K562 (cell line): Measurements from ENCODE around the gene PAFAH1B1. TPM values are rescaled to one million over a fixed set of nuclear protein-coding genes. Genes with fewer than 3 reads are reported as not detected.
"Not testable (repeated sequence)": the region's sequence is repeated elsewhere in the genome, so short reads cannot be mapped to it uniquely, and the experiment has no call there.

Source experiments
- ATAC-seq: fragments of 200-7000 bp; cut with Tn5 transposase; 3 replicates; pipeline ENCODE4 v1.9.1; 2020; ENCODE audit warnings: moderate library complexity
- BruUV-seq: library from RNA; stranded (reverse); fragments of 400-500 nt; replicated peaks from 2 replicates; lab custom pipeline; 2021; lab: Mats Ljungman, UMichigan
- CTCF ChIA-PET: fragments of 300-600 bp; formaldehyde crosslinking; extraction: SDS; loops from one replicate; lab custom pipeline; 2021; ENCODE audit warnings: low intra/inter-chr PET ratio; lab: Yijun Ruan, JAX
- POLR2A ChIA-PET: fragments of 300-600, 350-650 bp; sonication (Branson Sonifier 250); formaldehyde crosslinking; extraction: SDS; loops from one replicate; lab custom pipeline; 2021; ENCODE audit warnings: antibody characterized with exemption, inconsistent platforms; lab: Yijun Ruan, JAX
- DNase-seq, 4 experiments: peaks; one replicate each; pipeline versions ENCODE4 v3.0.0 to v3.0.0-alpha.2; 2011 to 2018; ENCODE audit warnings: low spot score in 3 of 4, mixed read lengths in 3 of 4; ENCODE audit errors: extremely low read depth in 1 of 4
- FAIRE-seq: peaks from 2 replicates; lab custom pipeline; 2011; peaks lifted over from hg19 to GRCh38; lab: Jason Lieb, UNC
- H2AFZ ChIP-seq: 2 replicates; pipeline ENCODE4 v1.6.0; 2011; ENCODE audit warnings: low read depth, low read length, control low read depth, inconsistent platforms
- H3K27ac ChIP-seq: fragments of 200-600 bp; 3 replicates; pipeline ENCODE4 v1.8.0; 2011; ENCODE audit warnings: low read depth, mild to moderate bottlenecking, control low read depth, inconsistent platforms, low read length, moderate library complexity, mixed read lengths; ENCODE audit errors: extremely low read depth
- H3K27me3 ChIP-seq, 2 experiments: fragments of 300-600 bp in 1 of 2; 2 replicates in 1 of 2; 3 replicates in 1 of 2; pipeline versions ENCODE4 v1.6.0 to v1.8.0; 2011; ENCODE audit warnings: inconsistent platforms in 2 of 2, low read length in 2 of 2, mild to moderate bottlenecking in 1 of 2, mixed read lengths in 1 of 2, moderate library complexity in 1 of 2; ENCODE audit not compliant: control insufficient read depth in 2 of 2, insufficient read depth in 2 of 2
- H3K36me3 ChIP-seq: fragments of 300-600 bp; 3 replicates; pipeline ENCODE4 v1.8.0; 2011; ENCODE audit warnings: mild to moderate bottlenecking, low read length, inconsistent platforms; ENCODE audit not compliant: control insufficient read depth, insufficient read depth
- H3K4me1 ChIP-seq, 2 experiments: fragments of 200-600 bp in 1 of 2; replicated peaks in 1 of 2; 2 replicates in 1 of 2; 3 replicates in 1 of 2; pipeline versions ENCODE4 v1.5.1 to v1.8.0; 2011; ENCODE audit warnings: inconsistent platforms in 2 of 2, low read length in 2 of 2, mild to moderate bottlenecking in 1 of 2, mixed read lengths in 1 of 2, moderate library complexity in 1 of 2; ENCODE audit not compliant: control insufficient read depth in 2 of 2, insufficient read depth in 2 of 2
- H3K4me2 ChIP-seq: 2 replicates; pipeline ENCODE4 v1.6.1; 2011; ENCODE audit warnings: low read length, control low read depth, inconsistent platforms, mixed read lengths; ENCODE audit not compliant: insufficient read depth
- H3K4me3 ChIP-seq: fragments of 200-600 bp; sonication (generic), shearing (Covaris generic); 2 replicates; pipeline ENCODE4 v1.5.1; 2016; ENCODE audit warnings: control low read depth, inconsistent platforms
- H3K79me2 ChIP-seq: fragments of 200-600 bp; 3 replicates; pipeline ENCODE4 v1.8.0; 2011; ENCODE audit warnings: low read length, inconsistent platforms; ENCODE audit not compliant: control insufficient read depth, insufficient read depth
- H3K9ac ChIP-seq, 2 experiments: 2 replicates each; pipeline versions ENCODE4 v1.6.0 to v1.6.1; 2011; ENCODE audit warnings: low read depth in 2 of 2, low read length in 2 of 2, control low read depth in 1 of 2, inconsistent platforms in 1 of 2, mild to moderate bottlenecking in 1 of 2, mixed read lengths in 1 of 2; ENCODE audit not compliant: insufficient read depth in 1 of 2
- H3K9me1 ChIP-seq: one replicate; pipeline ENCODE4 v1.6.0; 2011; ENCODE audit warnings: inconsistent platforms, mild to moderate bottlenecking, low read length, moderate library complexity; ENCODE audit not compliant: control insufficient read depth, insufficient read depth
- H3K9me3 ChIP-seq: replicated peaks from 2 replicates; pipeline ENCODE4 v1.5.1; 2011; ENCODE audit warnings: low read depth, low read length, inconsistent platforms; ENCODE audit not compliant: control insufficient read depth, insufficient read depth
- H4K20me1 ChIP-seq: replicated peaks from 2 replicates; pipeline ENCODE4 v1.6.1; 2011; ENCODE audit warnings: low read length, inconsistent platforms, mixed read lengths; ENCODE audit not compliant: control insufficient read depth, insufficient read depth
- CBFA2T3 ChIP-seq: fragments of 450-650 bp; IDR thresholded peaks from 2 replicates; pipeline ENCODE4 v1.6.1; 2017
- ETS2 ChIP-seq: IDR thresholded peaks from 2 replicates; pipeline ENCODE4 v1.6.1; 2016; ENCODE audit warnings: borderline replicate concordance, missing genetic modification characterization, mild to moderate bottlenecking, moderate library complexity, missing compliant biosample characterization; ENCODE audit not compliant: poor library complexity, severe bottlenecking
- WGBS: fragments of 100-300 bp; shearing (Covaris generic); methylation state at CpG from one replicate; pipeline ENCODE4 v1.1.6; 2016; ENCODE audit warnings: low coverage, mixed read lengths; ENCODE audit not compliant: insufficient coverage; ENCODE audit errors: missing lambda C conversion rate; 5-methylcytosine and 5-hydroxymethylcytosine counted together
- in situ Hi-C: fragments of 300-500 bp; cut with MboI; formaldehyde crosslinking; loops from 4 replicates; pipeline ENCODE4 v1.15.0; 2018; ENCODE audit warnings: inconsistent platforms, mixed read lengths
- intact Hi-C: fragments of 100-400 bp; cut with micrococcal nuclease; formaldehyde crosslinking; loops from 2 replicates; pipeline ENCODE4 v1.14.2; 2022
- polyA plus RNA-seq, 8 experiments: library from polyadenylated mRNA; depleted of rRNA in 4 of 8; stranded (reverse) in 5 of 8; unstranded in 3 of 8; fragments of >200 nt; fragmentation: Nextera tagmentation in 2 of 8; fragmentation: Illumina TruSeq in 1 of 8; extraction: Ambion mirVana in 2 of 8; extraction: Trizol in 1 of 8; gene quantifications; 2 replicates each; pipeline versions ENCODE4 v1.2.1 to v1.2.3, GENCODE V29; 2011 to 2014; ENCODE audit warnings: inconsistent platforms in 1 of 8, missing spikeins in 1 of 8
- total RNA-seq, 7 experiments: library from RNA; depleted of rRNA in 6 of 7; stranded (reverse); fragments of >200 nt in 6 of 7; fragmentation: Illumina TruSeq in 2 of 7; extraction: Trizol in 2 of 7; gene quantifications; 2 replicates each; pipeline versions ENCODE4 v1.2.1 to v1.2.3, GENCODE V29; 2011 to 2021; ENCODE audit warnings: low replicate concordance in 1 of 7

Gene PAFAH1B1
- total and polyA plus RNA-seq, 9 of the 15 experiments (the other 6 are each of a cell fraction or from before 2014, with no cell fraction given) = 23.3 to 66.4 (median 40.2) TPM

- no peak overlapping the region for H3K4me2 ChIP-seq
- peaks cover 9% of the 10 kb centered on the region; the same call in 1 of the 3 replicates for H3K36me3 ChIP-seq
- H3K9ac ChIP-seq = no peak overlapping the region
- ATAC-seq (no peak), FAIRE-seq (no peak), DNase-seq (no peak)
- no peaks in the 10 kb centered on the region for H3K27me3 ChIP-seq
- H3K4me1 ChIP-seq = peaks cover 5 to 8% of the 10 kb centered on the region in 2 experiments; a peak in 3 of 5 replicates
- H3K79me2 ChIP-seq = peaks cover 70% of the 10 kb centered on the region
- 96% methylated on average over 2 of the region's 3 CpGs for WGBS
- intact Hi-C loops = no loop called here
- no peak overlapping the region for H3K4me3 ChIP-seq
- in situ Hi-C loops = no loop called here
- H3K27ac ChIP-seq = no peak overlapping the region
- H2AFZ ChIP-seq = no peak overlapping the region
- H3K9me3 ChIP-seq = no peaks in the 10 kb centered on the region
- BruUV-seq = no TSS peak
- CTCF ChIA-PET = no interaction called here
- H3K9me1 ChIP-seq = no peaks in the 10 kb centered on the region
- peaks cover 10% of the 10 kb centered on the region for H4K20me1 ChIP-seq
- no peak for TF ChIP-seq ETS2
- 0 out of 2 replicates have a peak, but pooled peaks have one; percentile 19 for TF ChIP-seq CBFA2T3
- POLR2A ChIA-PET = no interaction called here
These were observed 27.8 kb downstream of the PAFAH1B1 start for GRCh38 chr17:2621241-2621640.

- H3K9ac ChIP-seq, ATAC-seq, in situ Hi-C loops, H3K9me3 ChIP-seq, H3K36me3 ChIP-seq, DNase-seq, H3K27ac ChIP-seq, H3K4me3 ChIP-seq, intact Hi-C loops, H3K4me1 ChIP-seq, H3K27me3 ChIP-seq, CTCF ChIA-PET, FAIRE-seq, H2AFZ ChIP-seq, H3K9me1 ChIP-seq, POLR2A ChIA-PET, BruUV-seq, H3K4me2 ChIP-seq: not testable (repeated sequence)
- H4K20me1 ChIP-seq = peaks cover 10% of the 10 kb centered on the region
- H3K79me2 ChIP-seq = peaks cover 72% of the 10 kb centered on the region
- 74% methylated on average over 4 of the region's 4 CpGs for WGBS
These were observed 28.5 kb downstream of the PAFAH1B1 start for GRCh38 chr17:2621951-2622405.
